Measurements from ENCODE around the gene MACROD1.

MACROD1 gene, protein sequence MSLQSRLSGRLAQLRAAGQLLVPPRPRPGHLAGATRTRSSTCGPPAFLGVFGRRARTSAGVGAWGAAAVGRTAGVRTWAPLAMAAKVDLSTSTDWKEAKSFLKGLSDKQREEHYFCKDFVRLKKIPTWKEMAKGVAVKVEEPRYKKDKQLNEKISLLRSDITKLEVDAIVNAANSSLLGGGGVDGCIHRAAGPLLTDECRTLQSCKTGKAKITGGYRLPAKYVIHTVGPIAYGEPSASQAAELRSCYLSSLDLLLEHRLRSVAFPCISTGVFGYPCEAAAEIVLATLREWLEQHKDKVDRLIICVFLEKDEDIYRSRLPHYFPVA

DNA sequence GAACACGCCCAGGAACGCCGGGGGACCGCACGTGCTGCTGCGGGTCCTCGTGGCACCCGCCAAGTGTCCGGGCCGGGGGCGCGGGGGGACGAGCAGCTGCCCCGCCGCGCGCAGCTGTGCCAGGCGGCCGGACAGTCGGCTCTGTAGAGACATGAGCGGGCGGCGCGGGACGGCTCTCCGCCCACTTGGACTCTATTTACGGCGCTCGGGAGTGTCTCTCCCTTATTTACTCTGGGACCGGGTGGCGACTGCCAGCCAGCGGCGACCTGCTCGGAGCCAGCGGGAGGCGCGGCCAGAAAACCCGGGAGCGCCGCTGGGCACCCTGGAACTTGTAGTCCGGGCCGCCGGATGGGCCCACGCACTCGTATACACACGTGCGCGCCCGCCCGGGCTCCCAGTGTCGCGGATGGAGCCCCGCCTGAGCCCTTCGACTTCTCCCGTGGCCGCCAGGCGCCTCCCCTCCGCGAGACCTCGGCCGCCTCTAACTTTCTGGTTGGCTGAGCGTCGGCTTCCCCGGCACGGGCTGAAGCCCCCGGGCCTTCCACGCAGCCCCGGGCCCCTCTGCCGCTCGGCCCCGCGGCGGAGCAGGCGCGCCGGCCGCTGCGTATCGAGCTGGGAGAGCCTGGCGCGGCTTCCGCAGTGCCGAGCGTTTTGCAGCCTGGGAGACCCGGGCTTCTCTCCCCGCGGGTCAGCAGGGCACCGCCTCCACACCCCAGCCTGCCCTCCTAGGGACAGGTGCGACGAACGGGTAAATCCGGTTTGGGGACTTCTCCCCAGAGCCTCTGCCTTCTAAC lies at the start of gene MACROD1:
MACROD1 (minus strand) TSS at position 272 of the 794 bp plus-strand sequence; CDS start at position 153, 119 bp downstream.
- peak; percentile 95 for DNase-seq (ENCODE audit: low spot score)

DNA sequence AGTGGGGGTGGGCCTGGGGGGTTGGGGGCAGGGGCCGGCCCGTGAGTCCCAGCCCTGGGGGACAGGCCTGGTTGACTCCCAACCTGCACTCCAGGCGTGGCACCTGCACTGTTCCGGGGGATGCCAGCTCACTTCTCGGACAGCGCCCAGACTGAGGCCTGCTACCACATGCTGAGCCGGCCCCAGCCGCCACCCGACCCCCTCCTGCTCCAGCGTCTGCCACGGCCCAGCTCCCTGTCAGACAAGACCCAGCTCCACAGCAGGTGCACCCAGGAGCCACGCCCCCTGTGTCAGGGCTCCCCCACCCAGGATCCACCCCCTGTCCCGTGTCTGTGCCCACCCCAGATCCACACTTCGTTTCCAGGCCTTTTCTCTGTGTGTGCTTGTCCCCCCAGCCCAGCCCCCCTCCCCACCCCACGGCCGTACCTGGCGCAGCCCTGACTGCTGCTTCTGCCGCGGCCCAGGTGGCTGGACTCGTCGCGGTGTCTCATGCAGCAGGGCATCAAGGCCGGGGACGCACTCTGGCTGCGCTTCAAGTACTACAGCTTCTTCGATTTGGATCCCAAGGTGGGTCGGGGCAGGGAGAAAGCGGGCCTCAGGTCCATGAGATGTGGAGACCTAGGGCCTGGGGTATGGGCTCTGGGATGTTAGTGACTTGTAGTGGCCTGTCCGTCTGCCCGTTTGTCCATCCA lies 45.4 kb upstream of the MACROD1 start:
- no peak for DNase-seq (ENCODE audit: low spot score)

DNA sequence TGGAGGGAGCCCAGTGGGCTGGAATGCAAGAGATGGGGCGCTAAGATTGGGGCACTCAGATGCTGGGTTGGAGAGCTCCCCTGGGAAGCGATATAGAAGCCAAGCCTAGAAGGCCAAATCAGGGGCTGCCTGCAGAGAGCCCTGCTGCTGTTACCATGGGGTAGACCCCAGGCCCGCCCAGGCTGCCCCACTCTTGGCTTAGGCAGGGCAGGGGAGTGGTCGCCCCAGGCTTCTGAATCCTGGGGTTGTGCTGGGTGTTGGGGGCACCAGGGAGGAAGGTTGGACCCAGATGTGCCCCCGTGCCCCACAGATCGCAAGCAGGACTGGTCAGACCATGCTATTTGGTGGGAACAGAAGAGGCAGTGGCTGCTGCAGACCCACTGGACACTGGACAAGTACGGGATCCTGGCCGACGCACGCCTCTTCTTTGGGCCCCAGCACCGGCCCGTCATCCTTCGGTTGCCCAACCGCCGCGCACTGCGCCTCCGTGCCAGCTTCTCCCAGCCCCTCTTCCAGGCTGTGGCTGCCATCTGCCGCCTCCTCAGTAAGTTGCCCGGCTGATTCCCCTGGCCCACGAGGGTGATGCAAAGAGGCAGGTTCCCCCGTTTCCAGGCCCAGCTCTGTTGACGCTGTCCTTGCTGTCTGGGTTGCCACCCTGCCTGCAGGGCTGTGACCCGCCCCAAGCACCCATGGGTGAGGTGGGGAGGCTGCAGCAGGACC lies 44.5 kb upstream of the MACROD1 start:
- DNase-seq (ENCODE audit: low spot score): no peak

DNA sequence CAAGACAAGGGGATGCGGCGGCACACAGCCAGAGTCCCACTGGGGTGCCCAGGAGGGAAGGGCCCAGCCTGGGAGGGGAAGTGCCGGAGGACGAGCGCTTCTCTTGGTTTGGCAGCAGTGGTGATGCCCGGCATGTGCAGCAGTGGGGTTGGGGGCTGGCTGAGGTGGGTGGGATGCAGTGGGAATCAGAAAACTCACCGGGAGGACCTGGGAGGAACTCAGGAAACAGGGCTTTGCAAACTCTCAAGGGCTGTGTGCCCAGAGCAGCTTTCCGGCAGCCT lies 43.6 kb upstream of the MACROD1 start:
- no peak for DNase-seq (ENCODE audit: low spot score)

DNA sequence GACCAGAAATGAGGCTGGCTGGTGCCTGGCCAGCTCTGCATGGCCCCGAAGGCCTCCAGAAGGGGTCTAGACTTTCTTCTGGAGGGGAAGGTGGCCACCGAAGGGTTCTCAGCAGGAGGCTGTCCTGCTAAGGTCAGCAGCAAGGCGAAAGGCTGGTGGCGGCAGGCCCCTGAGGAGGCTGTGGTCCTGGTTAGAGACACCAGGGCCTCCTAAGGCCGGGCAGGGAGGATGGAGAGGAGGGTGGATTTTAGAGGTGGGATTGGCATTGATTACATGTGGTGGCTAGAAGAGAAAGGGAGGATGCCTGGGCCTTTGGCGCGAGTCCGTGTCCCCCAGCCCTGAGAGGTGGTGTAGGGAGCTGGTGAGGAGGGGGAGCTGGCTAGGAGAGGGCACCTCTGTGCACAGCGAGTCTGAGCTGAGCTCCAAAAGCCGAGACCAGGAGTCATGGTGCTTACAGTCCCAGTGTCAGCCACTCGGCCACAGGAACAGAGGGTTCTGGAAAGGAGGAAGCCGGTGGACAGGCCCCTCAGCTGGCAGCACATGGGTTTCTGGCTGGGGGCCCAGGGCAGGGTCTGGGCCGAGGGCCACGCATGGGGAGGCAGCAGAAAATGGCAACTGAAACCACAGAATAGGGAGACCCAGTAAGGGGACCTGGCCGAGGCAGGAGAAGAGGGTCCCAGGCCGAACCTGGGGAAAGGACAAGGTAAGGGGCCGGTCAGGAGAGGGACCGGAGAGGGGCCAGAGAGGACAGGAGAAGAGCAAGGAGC lies 43.1 kb upstream of the MACROD1 start:
- DNase-seq (ENCODE audit: low spot score): no peak

DNA sequence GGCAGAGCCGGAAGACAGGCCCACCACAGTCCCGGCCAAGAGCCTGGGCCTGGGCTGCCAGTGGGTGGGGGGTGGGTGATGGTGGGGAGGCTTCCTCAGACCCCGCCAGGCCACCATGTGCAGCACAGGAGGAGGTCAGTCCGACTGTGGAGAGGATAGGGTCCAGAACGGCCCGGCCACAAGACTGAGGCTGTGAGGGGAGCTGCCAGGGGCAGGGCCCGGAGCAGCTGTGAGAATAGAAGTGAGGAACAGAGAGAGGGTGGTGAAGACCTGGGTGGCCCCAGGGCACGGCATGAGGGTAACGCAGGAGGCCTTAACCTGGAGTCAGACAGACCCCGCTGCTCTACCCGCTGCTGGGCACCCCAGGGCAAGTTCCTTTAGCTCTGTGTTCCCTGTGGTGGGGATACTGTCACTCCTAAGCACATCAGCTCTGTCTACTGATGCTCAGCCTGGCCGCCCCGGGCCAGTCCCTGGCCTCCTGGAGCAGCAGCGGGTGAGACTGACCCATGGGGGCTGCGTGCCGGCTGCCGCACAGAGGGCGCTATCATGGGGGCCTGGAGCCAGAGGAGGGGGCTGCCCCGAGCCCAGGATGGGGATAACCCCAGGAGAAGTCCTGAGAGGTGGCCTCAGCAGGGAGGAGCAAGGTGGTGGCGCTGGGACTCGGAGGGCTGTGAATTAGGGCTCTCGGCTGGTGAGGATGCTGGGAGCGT lies 42.3 kb upstream of the MACROD1 start:
- DNase-seq (ENCODE audit: low spot score): no peak

DNA sequence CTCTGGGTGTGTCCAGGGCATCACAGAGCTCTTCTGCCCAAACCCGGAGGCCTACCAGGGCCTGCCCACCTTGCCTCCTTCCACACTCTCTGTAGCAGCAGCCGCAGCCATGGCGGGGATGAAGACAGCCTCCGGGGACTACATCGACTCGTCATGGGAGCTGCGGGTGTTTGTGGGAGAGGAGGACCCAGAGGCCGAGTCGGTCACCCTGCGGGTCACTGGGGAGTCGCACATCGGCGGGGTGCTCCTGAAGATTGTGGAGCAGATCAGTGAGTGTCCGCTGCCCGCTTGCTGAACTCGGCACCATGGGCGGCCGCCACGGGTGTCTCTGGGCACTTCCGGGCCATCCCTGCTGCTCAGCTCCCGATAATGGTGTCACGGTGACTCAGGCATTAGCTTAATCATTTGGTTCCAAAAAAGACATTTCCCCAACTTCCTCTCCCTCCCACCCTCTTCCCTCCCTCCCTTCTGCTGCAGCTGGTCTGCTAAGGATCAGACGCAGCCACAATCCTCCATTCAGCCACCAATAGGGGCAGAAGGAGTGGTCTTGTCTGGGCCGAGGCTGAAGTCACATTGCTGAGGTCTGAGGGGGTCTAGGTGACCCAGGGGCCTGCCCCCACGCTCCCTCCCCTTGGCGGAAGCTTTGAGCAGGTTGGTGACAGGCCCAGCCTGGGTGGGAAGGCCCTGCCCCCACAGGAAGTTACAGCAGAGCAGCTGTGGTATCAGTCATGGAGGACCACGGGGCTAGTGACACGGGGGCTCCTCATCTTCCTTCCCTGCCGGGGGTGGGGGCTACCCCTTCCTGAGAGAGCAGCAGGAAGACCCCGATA lies 41.6 kb upstream of the MACROD1 start:
- DNase-seq (ENCODE audit: low spot score): peak; percentile 68

DNA sequence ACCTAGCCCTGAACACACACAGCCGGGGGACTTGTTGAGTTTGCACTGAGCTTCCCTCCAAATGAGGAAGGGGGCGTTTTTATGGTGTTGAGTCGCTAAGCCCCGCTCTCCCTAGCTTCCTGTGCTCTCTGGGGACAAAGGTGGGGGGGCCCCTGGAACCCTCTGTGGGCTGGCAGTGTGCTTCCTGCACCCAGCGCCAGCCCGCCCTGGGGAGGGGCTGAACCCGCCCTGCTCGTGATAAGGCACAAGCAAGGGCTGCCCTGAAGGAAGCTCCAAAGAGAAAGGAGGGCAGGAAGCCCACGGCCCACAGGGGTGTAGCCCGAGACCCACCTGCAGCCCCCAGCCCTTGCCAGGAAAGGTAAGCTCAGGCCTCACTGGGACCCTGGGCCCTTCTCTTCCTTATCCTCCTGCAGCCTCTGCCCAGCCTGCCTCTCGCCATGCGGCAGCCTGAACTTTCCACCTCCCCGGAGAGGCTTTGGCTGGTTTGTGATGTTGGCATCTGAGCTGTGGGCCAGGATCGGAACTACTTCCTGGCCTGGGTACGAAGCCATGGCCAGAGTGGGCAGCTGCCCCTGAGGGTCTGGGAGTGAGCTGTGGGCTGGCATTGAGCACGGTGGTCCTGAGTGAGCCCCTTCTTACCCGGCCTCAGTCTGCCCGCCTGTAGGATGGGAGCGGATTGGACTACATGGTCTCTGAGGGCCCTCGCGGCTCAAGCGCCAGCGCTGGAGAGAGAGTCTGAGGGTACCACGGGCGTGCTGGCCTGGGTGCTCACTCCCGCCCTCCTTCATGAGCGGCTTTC lies 40.7 kb upstream of the MACROD1 start, which contains the start of gene FERMT3:
FERMT3 (plus strand) TSS at position 265 of the 799 bp plus-strand sequence. CDS start 644 bp downstream, outside the sequence.
- DNase-seq (ENCODE audit: low spot score): no peak

DNA sequence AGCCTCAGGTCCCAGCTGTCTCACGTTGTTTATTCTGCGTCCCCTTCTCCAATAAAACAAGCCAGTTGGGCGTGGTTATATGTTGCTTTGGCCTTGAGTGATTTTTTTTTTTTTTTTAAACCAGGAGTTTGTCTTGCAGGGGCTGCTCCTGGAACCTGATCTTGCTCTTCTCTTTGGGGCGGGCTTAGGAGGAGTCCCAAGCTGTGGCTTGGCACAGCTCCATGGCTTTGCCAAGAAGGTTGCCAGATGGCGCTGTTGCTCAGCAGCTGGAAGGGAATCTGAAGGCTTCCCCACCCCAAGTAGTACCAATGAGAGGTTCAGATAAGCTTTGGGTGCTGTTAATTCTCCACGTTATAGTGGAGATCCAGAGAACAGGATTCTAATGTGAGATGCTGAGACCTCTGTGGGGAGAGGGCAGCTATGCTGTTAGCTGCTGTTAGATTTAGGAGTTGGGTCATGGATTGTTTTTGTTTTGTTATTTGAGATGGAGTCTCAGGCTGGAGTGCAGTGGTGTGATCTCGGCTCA lies 38.6 kb upstream of the MACROD1 start:
- peak; percentile 93 for DNase-seq (ENCODE audit: low spot score)

DNA sequence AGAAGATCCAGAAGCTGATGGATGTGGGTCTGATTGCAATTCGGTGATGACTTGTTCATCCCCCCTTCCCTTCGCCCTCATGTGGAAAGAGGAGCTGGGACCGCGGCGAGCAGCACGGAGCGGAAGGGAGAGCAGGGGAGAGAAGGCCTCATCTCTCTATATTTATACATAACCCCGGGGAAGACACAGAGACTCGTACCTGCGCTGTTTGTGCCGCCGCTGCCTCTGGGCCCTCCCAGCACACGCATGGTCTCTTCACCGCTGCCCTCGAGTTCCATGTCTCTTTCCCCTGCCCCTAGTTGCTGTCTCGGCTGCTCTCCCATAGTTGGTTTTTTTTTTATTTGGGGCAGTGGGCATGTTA lies 38.1 kb upstream of the MACROD1 start:
- DNase-seq (ENCODE audit: low spot score): no peak

DNA sequence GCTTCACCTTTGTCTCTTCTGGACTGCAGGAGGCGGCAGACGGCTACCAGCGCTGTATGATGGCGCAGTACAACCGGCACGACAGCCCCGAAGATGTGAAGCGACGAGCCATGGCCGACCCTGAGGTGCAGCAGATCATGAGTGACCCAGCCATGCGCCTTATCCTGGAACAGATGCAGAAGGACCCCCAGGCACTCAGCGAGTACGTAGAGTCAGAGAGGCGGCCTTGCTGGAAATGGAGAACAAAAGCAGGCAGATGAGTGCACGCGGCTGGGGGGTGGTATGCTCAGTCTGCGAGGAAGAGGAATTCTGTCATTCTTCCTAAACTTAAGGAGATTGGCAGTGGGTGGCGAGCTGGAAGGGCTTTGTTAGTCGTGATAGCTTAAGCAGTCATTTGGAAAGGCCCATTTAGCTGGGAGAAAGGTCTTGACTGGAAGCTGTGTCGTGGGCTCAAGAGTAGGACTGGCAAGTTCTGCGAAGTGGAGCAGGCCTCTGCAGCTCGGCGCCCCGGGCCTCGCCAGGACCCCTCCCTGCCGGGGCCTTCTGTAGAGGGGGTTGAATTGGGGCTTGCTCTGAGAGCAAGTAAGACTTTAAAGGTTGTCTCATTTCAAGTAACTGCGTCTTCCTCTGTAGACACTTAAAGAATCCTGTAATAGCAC lies 37.6 kb upstream of the MACROD1 start:
- DNase-seq (ENCODE audit: low spot score): no peak

DNA sequence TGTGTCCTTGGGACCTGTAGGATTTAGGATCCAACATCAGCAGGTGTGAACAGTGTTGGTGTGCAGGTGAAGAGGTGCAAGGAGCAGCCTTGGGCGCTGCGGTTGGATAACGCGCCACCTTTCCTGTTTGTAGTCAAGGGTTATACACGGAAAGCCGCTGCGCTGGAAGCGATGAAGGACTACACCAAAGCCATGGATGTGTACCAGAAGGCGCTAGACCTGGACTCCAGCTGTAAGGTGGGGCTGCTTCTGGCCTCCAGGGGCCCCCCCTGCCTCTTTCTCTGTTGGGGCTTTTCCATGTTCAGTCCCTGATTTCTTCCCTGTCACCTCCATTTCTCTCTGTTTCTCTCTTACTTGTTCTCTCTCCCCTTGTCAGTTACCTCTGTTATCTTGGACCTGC lies 37.1 kb upstream of the MACROD1 start:
- DNase-seq (ENCODE audit: low spot score): no peak

DNA sequence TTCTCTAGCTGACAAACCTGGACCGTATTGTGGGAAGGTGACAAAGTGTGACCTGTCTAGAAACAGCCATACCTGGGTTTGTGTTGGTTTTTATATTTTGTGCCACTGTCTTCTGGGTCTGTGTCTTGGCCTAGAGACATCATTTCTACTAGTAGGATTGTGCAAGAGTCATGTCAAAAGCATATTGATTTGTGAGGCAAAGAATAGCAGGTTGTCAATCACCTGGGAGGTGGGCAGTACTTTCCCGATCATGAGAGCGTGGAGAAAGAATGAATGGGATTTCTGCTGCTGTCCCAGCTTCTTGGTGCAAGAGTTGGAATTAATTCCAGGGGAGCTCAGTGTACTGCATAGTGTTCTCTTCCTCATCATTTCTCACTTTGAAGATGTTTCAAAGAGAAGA lies 35.6 kb upstream of the MACROD1 start:
- no peak for DNase-seq (ENCODE audit: low spot score)

DNA sequence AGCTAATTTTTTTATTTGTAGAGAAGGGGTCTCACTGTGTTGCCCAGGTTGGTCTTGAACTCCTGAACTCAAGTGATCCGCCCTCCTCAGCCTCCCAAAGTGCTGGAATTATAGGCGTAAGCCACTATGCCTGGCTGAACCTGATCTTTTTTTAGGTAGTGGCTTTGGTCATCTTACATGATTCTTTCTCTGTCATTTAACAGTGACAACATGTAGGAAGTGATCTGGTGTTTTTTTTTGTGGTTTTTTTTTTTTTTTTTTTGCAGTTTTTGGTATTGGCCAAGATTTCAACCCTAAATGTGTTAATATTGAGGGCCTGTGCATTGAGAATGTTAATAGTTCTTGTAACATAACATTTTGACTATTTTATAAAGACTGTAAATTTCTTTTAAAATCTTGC lies 32.6 kb upstream of the MACROD1 start:
- DNase-seq (ENCODE audit: low spot score): no peak

DNA sequence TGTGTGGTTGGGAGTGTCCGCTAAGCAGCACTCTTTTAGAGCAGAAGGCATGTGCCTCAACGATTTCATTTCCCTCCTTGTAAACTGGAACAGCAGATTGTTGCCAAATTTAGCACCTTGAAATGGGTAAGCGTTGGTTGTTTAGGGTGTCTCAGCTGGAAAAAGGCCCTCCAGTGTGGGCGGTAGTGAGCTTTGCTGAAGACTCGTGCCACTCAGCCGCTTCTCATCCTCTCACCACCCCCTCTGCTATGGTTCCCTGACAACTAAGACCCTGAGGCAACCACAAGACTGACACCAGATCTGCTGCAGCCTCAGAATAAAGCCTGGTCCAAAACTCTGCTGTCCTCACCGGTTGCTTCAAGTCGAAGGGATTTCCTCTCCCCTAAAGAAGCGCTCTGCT lies 30.7 kb upstream of the MACROD1 start:
- DNase-seq (ENCODE audit: low spot score): no peak

DNA sequence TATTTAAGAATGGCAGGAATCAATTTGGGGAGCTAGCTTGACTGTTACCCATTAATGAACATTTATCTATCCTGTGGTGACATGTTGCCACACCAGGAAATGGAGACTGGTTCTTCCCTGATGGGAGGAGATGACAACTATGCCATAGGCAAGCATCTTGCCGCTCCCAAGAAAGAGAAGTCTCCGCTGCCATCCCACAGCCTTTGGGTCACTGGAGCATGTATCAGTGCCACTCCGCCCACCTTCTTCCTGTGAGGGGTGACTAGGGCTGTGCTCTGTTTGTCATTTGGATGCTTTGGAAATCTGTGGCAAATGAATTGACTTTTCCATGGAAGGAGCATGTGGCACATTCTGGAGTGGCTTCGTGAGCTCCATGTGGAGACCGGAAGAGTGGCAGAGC lies 26.5 kb upstream of the MACROD1 start:
- no peak for DNase-seq (ENCODE audit: low spot score)

DNA sequence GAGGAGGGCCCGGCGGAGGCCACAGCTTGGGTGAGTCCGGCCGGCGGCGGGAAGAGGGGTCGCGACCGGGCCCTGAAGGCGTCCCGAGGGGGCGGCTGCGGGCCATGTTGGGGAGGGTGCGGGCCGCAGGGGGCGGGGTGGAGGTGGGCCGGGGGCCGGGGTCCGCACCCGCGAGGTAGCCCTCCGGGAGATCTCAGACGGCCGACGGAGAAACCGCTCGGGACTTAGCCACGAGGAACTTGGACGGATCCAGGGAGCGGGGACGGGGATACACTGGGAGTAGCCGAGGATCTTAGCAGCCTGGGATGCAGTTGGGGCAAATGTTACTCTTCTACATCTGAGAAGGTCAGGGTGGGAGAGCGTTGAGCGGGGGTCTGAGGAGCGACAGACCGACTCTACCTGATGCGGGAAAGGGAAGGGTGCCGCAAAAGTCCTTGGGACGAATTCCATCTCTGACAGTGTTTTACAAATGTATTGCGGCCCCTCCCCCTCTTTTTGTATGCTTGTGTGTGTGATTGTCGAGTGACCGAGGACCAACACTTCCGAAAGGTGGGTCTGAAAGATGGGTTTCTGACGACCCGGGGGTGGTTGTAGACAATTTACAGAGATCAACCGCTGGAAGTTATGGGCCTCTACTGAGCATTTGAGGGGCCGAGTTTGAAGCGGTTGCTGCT lies 20.7 kb upstream of the MACROD1 start:
- no peak for DNase-seq (ENCODE audit: low spot score)

Data from AG08396 (cell line).